GM21717 (cell line): Measurements from ENCODE around the gene TEX36.
A peak's percentile ranks its signal among the peaks of the same experiment; 100 is the strongest.
"Not testable (repeated sequence)": the region's sequence is repeated elsewhere in the genome, so short reads cannot be mapped to it uniquely, and the experiment has no call there.

Experiments used
- ATAC-seq: cut with Tn5 transposase; IDR thresholded peaks from one replicate; pipeline ENCODE4 v1.9.1; 2021; ENCODE audit warnings: mild to moderate bottlenecking, moderate library complexity; ENCODE audit not compliant: unreplicated experiment

Gene TEX36, protein sequence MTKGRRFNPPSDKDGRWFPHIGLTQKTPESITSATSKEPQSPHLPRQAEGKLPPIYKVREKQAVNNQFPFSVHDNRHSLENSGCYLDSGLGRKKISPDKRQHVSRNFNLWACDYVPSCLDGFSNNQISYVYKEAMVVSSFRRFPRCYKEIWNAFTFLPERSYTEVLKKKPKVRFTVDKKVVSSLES

GRCh38 chr10:125683063-125683462 lies at the start of gene TEX36:
Gene TEX36, minus strand, starts transcription at chr10:125683163. Its CDS starts 174 bp downstream, at chr10:125682989.
- no peak for ATAC-seq

- ATAC-seq = no peak
Observed at GRCh38 chr10:125727436-125727835, 44.5 kb upstream of the TEX36 start.

- no peak for ATAC-seq
Observed at GRCh38 chr10:125726914-125727313, 44.0 kb upstream of the TEX36 start.

- ATAC-seq = no peak
Observed at GRCh38 chr10:125722811-125723210, 39.8 kb upstream of the TEX36 start.

GRCh38 chr10:125721035-125721434 lies 38.1 kb upstream of the TEX36 start:
- ATAC-seq = peak; percentile 40

DNA sequence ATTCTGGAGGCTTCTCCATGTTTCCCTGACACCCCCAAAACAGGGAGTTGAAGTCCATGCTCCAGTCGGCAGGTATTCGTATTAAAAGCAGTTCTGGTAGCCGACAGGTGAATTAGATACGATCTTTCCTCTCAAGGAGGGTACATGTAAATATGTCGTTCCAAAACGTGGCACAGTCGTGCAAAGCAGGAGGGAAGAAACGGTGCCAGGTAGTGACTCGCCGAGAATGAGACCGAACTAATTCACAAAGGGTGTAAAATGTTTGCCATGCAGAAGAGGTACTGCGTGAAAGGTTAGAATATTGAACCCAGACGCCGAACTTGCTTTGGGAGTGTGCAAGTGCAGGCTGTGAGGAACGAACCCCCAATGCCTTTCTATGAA lies 37.0 kb upstream of the TEX36 start:
- peak; percentile 0 for ATAC-seq

GRCh38 chr10:125719173-125720001 lies 36.4 kb upstream of the TEX36 start, which contains the start of gene EDRF1:
Gene EDRF1, plus strand, starts transcription at chr10:125719709. Its CDS starts 99 bp downstream, at chr10:125719808.
- peak; percentile 93 for ATAC-seq

DNA sequence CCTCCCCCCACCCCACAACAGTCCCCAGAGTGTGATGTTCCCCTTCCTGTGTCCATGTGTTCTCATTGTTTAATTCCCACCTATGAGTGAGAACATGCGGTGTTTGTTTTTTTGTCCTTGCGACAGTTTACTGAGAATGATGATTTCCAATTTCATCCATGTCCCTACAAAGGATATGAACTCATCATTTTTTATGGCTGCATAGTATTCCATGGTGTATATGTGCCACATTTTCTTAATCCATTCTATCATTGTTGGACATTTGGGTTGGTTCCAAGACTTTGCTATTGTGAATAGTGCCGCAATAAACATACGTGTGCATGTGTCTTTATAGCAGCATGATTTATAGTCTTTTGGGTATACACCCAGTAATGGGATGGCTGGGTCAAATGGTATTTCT lies 31.8 kb upstream of the TEX36 start:
- not testable (repeated sequence) for ATAC-seq

- ATAC-seq = no peak
Observed at GRCh38 chr10:125711110-125711750, 28.3 kb upstream of the TEX36 start.

GRCh38 chr10:125709553-125710474 lies 26.9 kb upstream of the TEX36 start:
- no peak for ATAC-seq

DNA sequence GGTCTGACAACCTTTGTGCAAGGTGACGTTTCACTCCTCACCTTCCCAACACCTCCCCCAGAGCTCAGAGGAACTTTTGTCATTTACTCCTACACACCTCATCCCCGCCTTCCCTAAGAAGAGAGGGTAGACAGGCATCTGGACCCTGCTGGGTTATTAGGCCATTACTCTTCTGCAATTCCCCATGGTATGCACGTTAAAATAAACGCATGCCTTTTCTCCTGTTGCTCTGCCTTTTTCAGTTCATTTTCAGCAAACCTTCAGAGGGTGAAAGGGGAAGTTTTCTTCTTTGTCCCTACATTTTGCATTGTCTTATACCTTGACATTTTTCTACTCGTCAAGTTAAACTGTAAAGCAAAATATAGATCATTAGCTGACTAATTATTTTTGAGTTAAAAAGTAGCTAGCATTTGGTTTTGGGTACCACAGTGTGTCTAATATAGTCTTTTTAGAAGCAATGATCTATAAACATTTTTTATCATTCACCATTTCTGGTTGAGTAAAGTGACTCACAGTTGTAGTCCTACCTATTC lies 26.1 kb upstream of the TEX36 start:
- no peak for ATAC-seq

DNA sequence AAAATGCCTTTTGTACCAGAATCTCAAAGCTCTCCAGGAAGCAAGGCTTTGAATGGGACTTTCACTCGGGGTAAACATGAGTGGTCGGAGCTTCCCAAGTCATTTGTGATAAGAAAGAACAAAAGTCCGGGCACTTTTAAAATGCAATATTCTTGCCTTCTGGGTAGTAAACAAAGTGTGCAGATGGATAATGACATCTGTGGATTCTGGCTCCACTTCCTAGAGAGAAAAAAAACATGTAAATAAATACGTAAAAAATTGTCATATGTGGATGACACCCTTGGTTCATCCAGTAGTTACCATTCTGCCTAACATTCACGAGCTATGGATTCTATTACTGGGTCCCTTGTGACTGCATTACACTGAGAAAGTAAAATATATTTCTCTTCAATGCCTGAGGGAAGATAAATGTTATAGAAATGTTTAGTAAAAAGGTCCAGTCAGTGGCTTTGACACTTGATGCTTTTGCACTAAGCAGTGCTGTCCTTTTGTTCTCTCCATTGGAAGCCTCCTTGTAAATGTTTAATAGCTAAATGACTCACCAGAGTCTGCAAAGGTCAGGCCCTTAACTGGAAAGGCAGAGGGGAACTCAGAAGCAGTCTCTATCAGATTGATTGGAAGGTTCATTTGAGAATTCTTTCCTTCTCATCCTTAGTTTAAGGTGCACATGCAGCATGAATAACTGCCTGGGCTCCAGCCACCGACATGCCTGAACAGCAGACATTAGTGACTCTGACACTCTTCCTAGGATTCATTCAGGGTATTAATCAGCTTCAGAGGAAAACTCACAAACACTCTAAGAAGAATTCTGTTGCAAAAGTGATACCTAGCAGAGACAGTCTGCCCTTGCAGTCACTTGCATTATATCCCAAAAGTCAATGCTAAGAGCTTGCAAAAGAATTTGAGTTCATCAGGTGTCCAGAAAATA lies 24.8 kb upstream of the TEX36 start:
- no peak for ATAC-seq

GRCh38 chr10:125700355-125700911 lies 17.5 kb upstream of the TEX36 start:
- no peak for ATAC-seq

DNA sequence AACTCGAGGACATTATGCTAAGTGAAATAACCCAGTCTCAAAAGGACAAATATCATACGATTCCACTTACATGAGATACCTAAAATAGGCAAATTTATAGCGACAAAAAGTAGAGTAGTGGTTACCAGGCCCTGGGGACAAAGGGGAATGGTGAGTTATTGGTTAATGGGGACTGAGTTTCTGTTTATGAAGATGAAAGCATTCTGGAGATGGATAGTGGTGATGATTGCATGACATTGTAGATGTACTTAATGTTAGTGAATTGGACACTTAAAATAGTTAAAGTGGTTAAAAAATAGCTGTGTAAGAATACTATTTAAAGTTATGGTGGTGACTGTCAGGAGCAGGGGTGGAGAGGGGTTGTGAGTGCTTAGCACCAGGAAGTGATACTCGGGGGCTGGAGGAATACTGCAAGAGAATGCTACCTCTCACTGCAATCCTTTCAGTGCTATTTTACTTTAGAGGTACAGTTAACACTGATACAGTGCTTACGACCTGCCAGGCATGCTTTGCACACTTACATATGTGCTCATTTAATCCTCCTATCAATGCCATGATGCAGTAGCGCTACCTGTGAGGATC lies 16.7 kb upstream of the TEX36 start:
- no peak for ATAC-seq

- ATAC-seq = no peak
Observed at GRCh38 chr10:125698481-125698998, 15.6 kb upstream of the TEX36 start.

GRCh38 chr10:125696884-125697283 lies 13.9 kb upstream of the TEX36 start:
- not testable (repeated sequence) for ATAC-seq

DNA sequence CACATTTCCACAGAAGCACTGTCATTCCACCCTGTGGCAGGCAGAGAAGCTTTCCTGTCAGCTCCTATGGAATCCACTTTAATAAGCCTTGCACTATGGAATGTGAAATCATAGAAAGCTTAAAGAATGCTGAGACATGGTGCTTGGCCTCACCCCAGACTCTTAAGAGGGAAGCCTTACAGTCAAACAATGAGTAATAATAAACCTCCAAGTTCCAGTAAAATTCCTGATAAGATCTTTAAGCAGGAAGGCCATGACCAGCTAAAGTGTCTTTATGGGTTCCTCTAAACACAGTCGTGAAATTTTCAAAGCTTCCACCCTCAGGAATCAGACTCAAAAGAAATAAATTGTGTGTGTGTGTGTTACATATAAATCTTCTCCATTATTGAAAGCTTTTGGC lies 11.9 kb upstream of the TEX36 start:
- ATAC-seq = no peak

DNA sequence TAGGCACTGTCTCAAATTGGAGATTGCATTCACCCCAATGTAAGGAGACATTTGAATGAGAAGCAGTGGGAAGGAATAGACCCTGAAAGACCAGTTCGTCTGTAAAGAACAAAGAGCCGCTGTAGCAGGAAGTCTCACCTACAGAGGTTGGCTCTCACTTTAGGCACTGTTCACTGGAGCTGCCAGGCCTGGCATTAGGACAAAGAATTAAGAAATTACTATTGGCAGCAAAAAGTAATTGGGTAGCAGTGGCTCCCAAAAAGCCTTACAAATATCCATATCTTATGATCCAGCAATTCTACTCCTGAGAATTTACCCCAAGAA lies 10.5 kb upstream of the TEX36 start:
- ATAC-seq = no peak
